Measurements from ENCODE around the gene CENPS. TPM values are rescaled to one million over a fixed set of nuclear protein-coding genes. Genes with fewer than 3 reads are reported as not detected.

The CENPS gene
- total and polyA plus RNA-seq, 2 donors (not counting 1 experiment from before 2014, with no cell fraction given): 10.2 to 11.9 TPM

GRCh38 chr1:10484521-10484920 lies 54.3 kb downstream of the CENPS start:
- DNase-seq (ENCODE audit: low read depth in 2 of 2): peak in 1 of 2 donors; percentile 12
- H3K9me3 ChIP-seq (ENCODE audit: control insufficient read depth, insufficient read depth, low read depth, low read length): no peaks in the 10 kb centered on the region
- H3K36me3 ChIP-seq (ENCODE audit: control insufficient read depth, insufficient read depth, low read length): no peaks in the 10 kb centered on the region
- no peaks in the 10 kb centered on the region for H3K4me1 ChIP-seq (ENCODE audit: control insufficient read depth, extremely low read depth, insufficient read depth, low read length)
- no peaks in the 10 kb centered on the region for H3K27me3 ChIP-seq (ENCODE audit: control insufficient read depth, insufficient read depth, low read length)
- H3K79me2 ChIP-seq (ENCODE audit: control insufficient read depth, insufficient read depth, low read length): peaks cover 24% of the 10 kb centered on the region
- no peak overlapping the region for H3K4me3 ChIP-seq (replicated peaks in 1 of 4; ENCODE audit: control extremely low read depth in 1 of 4, insufficient read depth in 1 of 4, low read depth in 3 of 4, low read length in 4 of 4)
- no peak overlapping the region for H2AFZ ChIP-seq (ENCODE audit: low read length)
- H3K27ac ChIP-seq (ENCODE audit: insufficient read depth, low read length): no peak overlapping the region
- no peak for TF ChIP-seq CTCF (conservative IDR thresholded peaks at IDR 0.05 in 1 of 2, IDR thresholded peaks at IDR 0.05 in 1 of 2; ENCODE audit: low read depth in 1 of 2, low read length in 2 of 2)
- TF ChIP-seq EZH2 (IDR thresholded peaks at IDR 0.05; ENCODE audit: low read length, missing control alignments): no peak
- H4K20me1 ChIP-seq (ENCODE audit: control insufficient read depth, extremely low read depth, insufficient read depth, low read length): no peaks in the 10 kb centered on the region
- no peak overlapping the region for H3K4me2 ChIP-seq (ENCODE audit: extremely low read depth, insufficient read depth, low read length)
- H3K9ac ChIP-seq (ENCODE audit: insufficient read depth, low read length): no peak overlapping the region

- no peak overlapping the region for H3K4me3 ChIP-seq (replicated peaks in 1 of 4; ENCODE audit: control extremely low read depth in 1 of 4, insufficient read depth in 1 of 4, low read depth in 3 of 4, low read length in 4 of 4)
- H3K36me3 ChIP-seq (ENCODE audit: control insufficient read depth, insufficient read depth, low read length): no peaks in the 10 kb centered on the region
- H3K4me2 ChIP-seq (ENCODE audit: extremely low read depth, insufficient read depth, low read length): no peak overlapping the region
- no peak overlapping the region for H2AFZ ChIP-seq (ENCODE audit: low read length)
- H3K79me2 ChIP-seq (ENCODE audit: control insufficient read depth, insufficient read depth, low read length): peaks cover 21% of the 10 kb centered on the region
- no peak for DNase-seq (ENCODE audit: low read depth in 2 of 2)
- H3K4me1 ChIP-seq (ENCODE audit: control insufficient read depth, extremely low read depth, insufficient read depth, low read length): no peaks in the 10 kb centered on the region
- no peaks in the 10 kb centered on the region for H4K20me1 ChIP-seq (ENCODE audit: control insufficient read depth, extremely low read depth, insufficient read depth, low read length)
- TF ChIP-seq CTCF (conservative IDR thresholded peaks at IDR 0.05 in 1 of 2, IDR thresholded peaks at IDR 0.05 in 1 of 2; ENCODE audit: low read depth in 1 of 2, low read length in 2 of 2) (no peak), EZH2 (IDR thresholded peaks at IDR 0.05; ENCODE audit: low read length, missing control alignments) (no peak)
- H3K27me3 ChIP-seq (ENCODE audit: control insufficient read depth, insufficient read depth, low read length): no peaks in the 10 kb centered on the region
- no peak overlapping the region for H3K27ac ChIP-seq (ENCODE audit: insufficient read depth, low read length)
- H3K9ac ChIP-seq (ENCODE audit: insufficient read depth, low read length): no peak overlapping the region
- H3K9me3 ChIP-seq (ENCODE audit: control insufficient read depth, insufficient read depth, low read depth, low read length): no peaks in the 10 kb centered on the region
Measured at GRCh38 chr1:10489291-10490055, 59.2 kb downstream of the CENPS start.

GRCh38 chr1:10490286-10490970 lies 60.2 kb downstream of the CENPS start:
- H3K4me2 ChIP-seq (ENCODE audit: extremely low read depth, insufficient read depth, low read length): no peak overlapping the region
- H4K20me1 ChIP-seq (ENCODE audit: control insufficient read depth, extremely low read depth, insufficient read depth, low read length): no peaks in the 10 kb centered on the region
- TF ChIP-seq CTCF (conservative IDR thresholded peaks at IDR 0.05 in 1 of 2, IDR thresholded peaks at IDR 0.05 in 1 of 2; ENCODE audit: low read depth in 1 of 2, low read length in 2 of 2) (no peak), EZH2 (IDR thresholded peaks at IDR 0.05; ENCODE audit: low read length, missing control alignments) (no peak)

More at GRCh38 chr1:10490286-10490970, 60.2 kb downstream of the CENPS start:
- Histone ChIP-seq H3K4me1 (ENCODE audit: control insufficient read depth, extremely low read depth, insufficient read depth, low read length) (no peaks in the 10 kb centered on the region), H3K9ac (ENCODE audit: insufficient read depth, low read length) (no peak overlapping the region), H3K27ac (ENCODE audit: insufficient read depth, low read length) (no peak overlapping the region), H3K9me3 (ENCODE audit: control insufficient read depth, insufficient read depth, low read depth, low read length) (no peaks in the 10 kb centered on the region), H3K36me3 (ENCODE audit: control insufficient read depth, insufficient read depth, low read length) (no peaks in the 10 kb centered on the region), H3K4me3 (replicated peaks in 1 of 4; ENCODE audit: control extremely low read depth in 1 of 4, insufficient read depth in 1 of 4, low read depth in 3 of 4, low read length in 4 of 4) (no peak overlapping the region), H3K79me2 (ENCODE audit: control insufficient read depth, insufficient read depth, low read length) (peaks cover 15% of the 10 kb centered on the region), H3K27me3 (ENCODE audit: control insufficient read depth, insufficient read depth, low read length) (no peaks in the 10 kb centered on the region), H2AFZ (ENCODE audit: low read length) (no peak overlapping the region)
- no peak for DNase-seq (ENCODE audit: low read depth in 2 of 2)
